Esophagus muscularis mucosa (tissue), 4 donors: ENCODE data around the gene GPR132.

Experiments
- EP300 ChIP-seq: sonication (generic); formaldehyde crosslinking; IDR thresholded peaks from one replicate; pipeline ENCODE4 v1.6.1; 2017; ENCODE audit warnings: antibody characterized with exemption
- POLR2AphosphoS5 ChIP-seq, 2 donors: sonication (generic); formaldehyde crosslinking; IDR thresholded peaks; one replicate each; pipeline ENCODE4 v1.6.1; 2017; ENCODE audit warnings: antibody characterized with exemption in 2 of 2
- TF ChIP-seq, protein P1 (sequence below), 3 experiments: fragments of 200-600 bp in 2 of 3; fragments of 450-650 bp in 1 of 3; sonication (generic) in 2 of 3; IDR thresholded peaks; one replicate each; pipeline ENCODE4 v1.5.1; 2017 to 2019; ENCODE audit warnings: antibody characterized with exemption in 3 of 3, mild to moderate bottlenecking in 2 of 3, moderate library complexity in 1 of 3

DNA sequence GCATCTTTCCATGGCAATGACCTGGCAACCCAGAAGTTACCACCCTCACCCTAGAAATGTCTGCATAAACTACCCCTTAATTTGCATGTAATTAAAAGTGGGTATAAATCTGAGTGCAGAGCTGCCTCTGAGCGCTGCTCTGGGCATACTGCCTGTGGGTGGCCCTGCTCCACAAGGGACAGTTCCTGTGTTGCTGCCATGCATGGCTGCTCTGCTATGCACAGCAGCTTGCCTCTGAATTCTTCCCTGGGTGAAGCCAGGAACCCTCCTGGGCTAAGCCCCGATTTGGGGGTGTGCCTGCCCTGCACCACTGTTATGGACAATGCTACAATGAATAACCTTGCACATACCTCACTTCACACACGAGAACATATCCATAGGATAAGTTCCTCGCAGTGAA lies 35.7 kb upstream of the GPR132 start:
- TF ChIP-seq POLR2AphosphoS5 (IDR thresholded peaks at IDR 0.05), result no peak
- TF ChIP-seq, protein P1, sequence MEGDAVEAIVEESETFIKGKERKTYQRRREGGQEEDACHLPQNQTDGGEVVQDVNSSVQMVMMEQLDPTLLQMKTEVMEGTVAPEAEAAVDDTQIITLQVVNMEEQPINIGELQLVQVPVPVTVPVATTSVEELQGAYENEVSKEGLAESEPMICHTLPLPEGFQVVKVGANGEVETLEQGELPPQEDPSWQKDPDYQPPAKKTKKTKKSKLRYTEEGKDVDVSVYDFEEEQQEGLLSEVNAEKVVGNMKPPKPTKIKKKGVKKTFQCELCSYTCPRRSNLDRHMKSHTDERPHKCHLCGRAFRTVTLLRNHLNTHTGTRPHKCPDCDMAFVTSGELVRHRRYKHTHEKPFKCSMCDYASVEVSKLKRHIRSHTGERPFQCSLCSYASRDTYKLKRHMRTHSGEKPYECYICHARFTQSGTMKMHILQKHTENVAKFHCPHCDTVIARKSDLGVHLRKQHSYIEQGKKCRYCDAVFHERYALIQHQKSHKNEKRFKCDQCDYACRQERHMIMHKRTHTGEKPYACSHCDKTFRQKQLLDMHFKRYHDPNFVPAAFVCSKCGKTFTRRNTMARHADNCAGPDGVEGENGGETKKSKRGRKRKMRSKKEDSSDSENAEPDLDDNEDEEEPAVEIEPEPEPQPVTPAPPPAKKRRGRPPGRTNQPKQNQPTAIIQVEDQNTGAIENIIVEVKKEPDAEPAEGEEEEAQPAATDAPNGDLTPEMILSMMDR (IDR thresholded peaks at IDR 0.05), result no peak
- no peak for TF ChIP-seq EP300
